COLO668 (cell line): ENCODE data around the gene JMJD4.

Experiments used
- DNase-seq: peaks from one replicate; lab custom pipeline; 2025; ENCODE audit not compliant: unreplicated experiment; lab: John Stamatoyannopoulos, UW

JMJD4 gene, protein sequence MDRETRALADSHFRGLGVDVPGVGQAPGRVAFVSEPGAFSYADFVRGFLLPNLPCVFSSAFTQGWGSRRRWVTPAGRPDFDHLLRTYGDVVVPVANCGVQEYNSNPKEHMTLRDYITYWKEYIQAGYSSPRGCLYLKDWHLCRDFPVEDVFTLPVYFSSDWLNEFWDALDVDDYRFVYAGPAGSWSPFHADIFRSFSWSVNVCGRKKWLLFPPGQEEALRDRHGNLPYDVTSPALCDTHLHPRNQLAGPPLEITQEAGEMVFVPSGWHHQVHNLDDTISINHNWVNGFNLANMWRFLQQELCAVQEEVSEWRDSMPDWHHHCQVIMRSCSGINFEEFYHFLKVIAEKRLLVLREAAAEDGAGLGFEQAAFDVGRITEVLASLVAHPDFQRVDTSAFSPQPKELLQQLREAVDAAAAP

DNA sequence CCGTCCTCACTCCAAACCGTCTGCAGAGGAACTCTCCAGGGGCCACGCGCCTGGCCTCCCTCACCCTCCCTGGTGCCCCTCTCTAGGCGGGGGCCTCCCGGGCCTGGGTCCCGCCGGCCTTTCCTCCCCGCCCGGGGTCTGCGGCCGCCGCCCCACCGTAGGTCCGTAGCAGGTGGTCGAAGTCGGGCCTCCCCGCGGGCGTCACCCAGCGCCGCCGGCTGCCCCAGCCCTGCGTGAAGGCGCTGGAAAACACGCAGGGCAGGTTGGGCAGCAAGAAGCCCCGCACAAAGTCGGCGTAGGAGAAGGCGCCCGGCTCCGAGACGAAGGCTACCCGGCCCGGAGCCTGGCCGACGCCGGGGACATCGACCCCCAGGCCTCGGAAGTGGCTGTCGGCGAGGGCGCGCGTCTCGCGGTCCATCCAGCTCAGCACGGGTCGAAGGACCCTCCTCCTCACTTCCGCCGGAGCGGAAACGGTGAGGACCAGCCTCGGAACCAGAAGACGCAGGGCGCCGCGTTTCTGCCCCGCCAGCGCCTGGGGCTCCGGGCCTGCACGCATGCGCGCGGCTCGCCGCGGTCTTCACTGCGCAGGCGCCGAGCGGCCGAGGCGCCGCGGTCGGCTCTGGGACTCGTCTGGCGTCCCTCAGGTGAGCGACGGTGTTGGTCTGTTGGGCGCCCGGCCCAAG is at the start of gene JMJD4, which contains the start of gene SNAP47:
TSS of gene JMJD4 (minus strand) at position 447 of the 683 bp plus-strand sequence. CDS start at position 418, 29 bp downstream.
TSS of gene SNAP47 (plus strand) at position 580 of the 683 bp plus-strand sequence. CDS start 12,302 bp downstream, outside the sequence.
- peak; percentile 97 for DNase-seq

DNA sequence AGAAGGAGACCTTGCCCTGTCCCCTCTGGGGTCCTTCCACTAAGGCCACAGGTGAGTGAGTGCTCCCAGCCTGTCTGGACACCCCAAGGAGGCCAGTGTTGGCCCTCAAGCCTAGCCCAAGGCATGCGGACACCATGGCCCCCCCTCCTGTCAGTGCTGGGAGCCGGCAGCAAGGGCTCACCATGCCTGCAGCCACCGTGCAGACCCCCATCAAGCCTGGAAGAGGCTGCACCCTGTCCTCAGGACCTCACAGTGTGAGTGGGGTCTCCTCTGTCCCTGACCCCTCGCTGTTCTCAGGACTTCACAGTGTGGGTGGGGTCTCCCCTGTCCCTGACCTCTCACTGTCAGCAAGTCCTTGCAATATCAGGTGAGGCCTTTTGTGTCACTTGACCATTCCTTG is 47.1 kb upstream of the JMJD4 start:
- DNase-seq = no peak

GRCh38 chr1:227781314-227781930 is 46.3 kb upstream of the JMJD4 start:
- no peak for DNase-seq

DNA sequence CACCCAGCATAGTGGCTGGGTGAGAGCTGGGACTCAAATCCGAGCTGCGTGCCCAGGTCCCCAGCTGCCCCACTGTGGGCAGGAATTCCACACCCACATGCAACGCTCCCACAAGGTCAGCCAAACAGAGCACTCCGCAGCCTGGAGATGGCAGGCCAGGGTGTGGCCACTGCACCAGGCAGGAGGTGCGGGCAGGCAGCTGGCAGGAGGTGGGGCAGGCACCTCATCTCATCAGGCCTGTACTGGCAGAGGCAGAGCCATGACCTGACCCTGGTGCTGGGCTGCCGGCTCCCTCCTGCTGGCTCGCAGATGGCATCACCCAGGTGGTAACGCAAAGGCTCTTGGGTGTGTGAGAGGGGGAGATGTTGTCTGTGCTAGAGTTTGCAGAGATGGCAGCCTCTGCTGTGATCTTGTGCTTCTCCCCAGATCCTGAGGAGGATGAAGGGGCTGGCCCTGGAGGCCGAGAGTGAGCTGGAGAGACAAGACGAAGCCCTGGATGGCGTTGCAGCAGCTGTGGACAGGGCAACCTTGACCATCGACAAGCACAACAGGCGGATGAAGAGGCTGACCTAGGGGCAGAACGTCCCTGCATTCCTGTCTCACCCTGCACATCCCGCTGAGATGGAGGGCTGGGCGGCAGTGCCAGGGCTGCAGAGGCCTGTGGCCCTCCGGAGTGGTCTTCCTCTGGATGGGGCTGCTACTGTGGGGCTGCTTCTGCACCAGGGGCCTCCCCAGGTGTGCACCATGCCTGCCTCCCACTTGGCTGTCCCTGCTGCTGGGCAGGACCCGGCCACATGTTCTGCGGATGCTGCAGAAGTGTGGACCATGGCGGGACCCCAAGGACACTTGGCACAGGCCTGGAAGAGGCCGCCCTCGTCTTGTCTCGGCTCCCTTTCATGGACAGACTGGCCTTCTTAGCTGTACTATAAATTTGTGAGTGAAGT is 45.3 kb upstream of the JMJD4 start:
- no peak for DNase-seq

DNA sequence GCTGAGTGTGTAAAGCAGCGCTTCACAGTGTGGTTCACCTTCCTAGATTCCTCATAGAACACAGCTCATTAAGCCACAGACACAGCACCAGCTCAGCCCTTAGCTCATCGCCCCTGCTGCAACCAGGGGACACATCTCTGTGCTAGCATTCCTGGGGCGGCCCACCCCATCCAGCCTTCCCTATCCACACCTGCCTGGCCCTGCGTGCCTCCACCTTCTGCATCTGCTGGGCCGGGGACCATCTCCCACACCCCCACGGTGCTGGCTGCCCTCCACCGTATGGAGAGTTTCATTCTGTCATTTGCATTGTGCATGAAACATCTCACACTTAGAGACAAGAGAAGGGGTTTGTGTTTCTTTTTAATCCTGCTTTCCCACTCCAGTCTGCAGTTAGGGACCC is 44.6 kb upstream of the JMJD4 start:
- no peak for DNase-seq

DNA sequence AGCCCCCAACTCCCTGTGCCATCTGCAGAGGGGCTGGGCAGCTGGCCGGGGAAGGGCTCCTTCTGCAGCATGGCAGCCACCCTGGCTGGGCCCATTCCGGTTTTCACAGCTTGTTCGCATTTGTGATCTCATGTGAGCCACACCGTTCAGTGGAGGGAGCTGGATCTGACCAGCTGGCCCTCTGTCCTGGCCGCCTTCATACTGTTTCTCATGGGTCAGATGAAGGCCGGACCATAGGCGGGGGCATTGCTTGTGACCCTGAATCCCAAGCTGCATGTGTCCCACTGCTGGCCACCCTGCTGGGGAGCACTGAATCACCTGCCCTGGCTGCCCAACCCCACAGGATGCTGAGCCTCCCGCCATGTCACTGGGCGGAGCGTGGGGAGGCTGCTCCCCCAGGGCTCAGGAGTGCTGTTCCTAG is 43.9 kb upstream of the JMJD4 start:
- DNase-seq = no peak

DNA sequence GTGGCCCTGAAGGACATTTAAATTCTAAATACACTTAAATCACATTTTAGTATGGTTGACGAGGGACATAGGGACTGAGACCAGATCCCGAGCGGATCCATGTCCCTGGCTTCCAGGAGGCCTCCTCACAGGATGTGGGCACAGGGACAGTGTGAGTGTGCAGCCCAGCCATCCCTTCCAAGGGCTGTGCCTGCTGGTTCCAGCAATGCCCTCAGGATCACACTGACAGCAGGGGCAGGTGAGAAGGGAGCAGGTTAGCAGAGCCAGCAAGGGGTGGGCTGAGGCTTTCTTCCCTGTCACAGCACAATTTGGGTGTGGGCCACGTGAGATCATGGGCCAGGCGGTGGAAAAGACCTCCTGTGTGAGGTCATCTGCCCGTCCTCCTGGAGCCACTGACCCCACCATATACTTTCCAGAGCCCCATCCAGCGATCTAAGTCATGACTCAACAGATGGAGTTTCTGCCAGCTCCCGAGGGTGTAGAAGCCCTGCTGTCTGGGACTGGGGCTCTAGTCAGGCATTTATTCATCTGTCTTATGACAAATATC is 43.4 kb upstream of the JMJD4 start:
- DNase-seq = no peak

- no peak for DNase-seq
Measured at GRCh38 chr1:227777646-227778045, 42.5 kb upstream of the JMJD4 start.

DNA sequence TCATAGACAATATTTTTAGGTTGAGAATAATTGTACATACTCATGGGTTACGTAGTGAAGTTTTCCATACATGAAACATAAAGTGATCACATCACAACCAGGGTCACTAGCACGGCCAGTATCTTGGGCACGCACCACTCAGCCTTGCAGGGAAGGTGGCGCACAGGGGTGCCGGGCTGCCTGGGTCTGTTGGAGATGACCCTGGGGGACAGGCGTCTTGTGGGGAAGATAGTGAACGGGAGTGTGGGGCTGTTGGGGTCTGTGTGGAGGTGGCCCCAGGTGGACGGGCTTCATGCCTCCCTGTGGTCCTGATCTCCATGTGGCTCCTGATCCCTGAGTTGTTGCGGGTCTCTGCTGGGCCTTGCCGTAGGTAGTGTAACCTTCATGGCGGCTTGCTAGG is 42.1 kb upstream of the JMJD4 start:
- no peak for DNase-seq

DNA sequence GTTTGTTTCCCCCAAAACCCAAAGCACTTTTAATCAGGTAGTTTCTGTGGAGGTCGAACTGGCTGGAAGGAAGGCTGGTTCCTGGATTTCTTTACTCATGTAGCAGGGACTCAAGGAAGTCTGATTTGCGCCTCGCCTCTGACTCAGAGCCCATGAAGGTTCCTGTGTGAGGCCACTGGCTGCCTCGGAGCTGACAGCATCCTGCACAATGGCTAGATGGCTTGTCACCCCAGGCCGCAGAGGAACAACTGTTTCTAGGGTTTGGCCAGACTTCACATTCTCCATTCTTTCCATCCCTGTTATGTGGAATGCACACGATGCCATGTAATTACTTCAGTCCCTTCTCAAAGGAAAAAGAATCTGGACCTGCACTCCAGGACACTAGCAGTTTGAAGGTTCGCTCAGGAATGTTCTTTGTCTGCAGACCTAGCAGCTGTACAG is 41.2 kb upstream of the JMJD4 start:
- DNase-seq = no peak

DNA sequence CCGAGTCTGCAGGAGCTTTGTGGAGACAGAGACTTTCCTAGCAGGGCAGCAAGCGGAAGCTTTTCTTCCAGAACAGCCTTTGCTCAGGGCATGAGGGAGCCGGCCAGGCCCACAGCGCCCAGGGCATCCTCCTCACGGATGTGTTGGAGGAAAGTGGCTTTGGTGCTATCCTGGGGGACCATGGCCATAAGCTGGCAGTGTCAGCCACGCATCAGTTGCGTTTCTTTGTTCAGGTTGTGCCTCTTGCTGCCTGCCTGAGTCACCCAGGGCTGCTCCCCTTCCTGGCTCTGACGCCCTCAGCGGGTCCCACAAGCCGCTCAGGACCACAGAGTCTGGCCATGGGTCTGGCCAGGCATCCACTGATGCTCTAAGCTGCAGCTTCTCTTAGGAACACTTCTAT is 40.7 kb upstream of the JMJD4 start:
- DNase-seq = no peak

DNA sequence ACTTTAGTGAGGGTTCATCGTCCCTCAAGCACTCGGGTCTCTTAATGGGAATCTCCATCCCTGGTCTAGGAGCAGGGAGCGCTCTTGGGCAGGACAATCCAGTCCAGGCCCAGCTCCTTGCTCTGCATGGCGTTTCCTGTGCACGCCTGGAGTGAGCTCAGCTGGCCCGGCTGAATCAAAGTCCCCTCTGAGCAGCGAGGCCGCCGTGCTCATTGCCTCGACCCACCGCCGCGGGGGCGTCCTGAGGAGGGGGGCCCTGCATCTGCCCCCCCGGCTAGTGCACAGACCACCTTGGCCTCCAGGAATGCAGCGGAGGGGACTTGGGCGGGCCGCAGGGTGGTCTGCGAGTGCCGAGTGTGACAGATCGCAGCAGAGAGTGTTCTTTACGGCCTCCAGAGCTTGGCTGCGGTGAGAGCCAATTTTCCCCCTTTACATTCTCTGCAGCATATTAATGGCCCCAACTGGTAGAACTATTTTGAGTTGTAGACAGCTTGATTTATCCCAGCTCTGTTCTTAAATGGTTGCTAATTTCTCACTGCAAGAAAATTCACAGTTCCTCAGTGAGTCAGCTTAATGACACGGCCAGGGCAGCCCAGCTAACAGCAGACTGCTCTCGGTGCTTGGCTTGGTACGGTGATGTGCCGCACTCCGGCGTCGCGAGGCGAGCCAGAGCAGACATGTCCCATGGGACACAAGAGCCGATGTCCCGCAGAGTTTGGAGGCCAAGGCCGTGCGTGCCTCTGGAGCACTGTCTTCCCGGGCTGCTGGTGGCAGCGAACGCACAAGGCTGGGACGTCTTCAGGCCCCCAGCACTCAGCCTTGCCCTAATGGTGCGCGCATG is 39.9 kb upstream of the JMJD4 start:
- no peak for DNase-seq

DNA sequence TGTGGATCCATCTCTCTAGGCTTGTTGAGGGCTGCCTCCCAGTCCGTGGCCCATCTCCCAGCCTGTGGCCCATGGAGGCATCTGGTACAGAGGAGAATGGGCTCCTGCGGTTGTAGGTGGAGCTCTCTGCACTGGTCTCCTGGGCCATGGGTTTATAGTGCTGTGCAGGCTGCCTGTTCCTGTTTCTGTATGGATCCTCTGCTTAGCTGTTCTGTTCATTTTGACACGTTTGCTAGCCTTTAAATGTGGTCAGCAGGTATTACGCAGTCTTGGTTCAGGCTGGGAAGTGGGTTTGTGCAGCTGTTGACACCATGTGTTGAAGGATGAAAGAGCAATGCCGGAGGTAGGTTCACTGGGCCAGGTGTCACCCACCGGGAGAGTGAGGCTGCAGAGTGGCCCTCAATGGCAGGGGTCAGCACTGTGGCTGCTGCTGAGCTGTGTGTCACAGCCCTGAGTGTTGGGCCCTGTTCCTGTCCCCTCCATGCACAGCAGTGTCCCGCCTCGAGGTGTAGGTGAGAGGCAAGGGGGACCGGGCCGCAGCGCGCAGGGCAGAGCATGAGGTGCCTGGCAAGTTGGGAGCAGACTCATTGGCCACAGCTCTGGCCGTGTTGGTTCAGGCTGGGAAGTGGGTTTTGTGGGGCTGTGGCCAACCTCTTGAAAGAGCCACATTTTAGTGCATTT is 39.1 kb upstream of the JMJD4 start:
- peak; percentile 82 for DNase-seq

- peak; percentile 72 for DNase-seq
Measured at GRCh38 chr1:227773558-227773957, 38.5 kb upstream of the JMJD4 start.

GRCh38 chr1:227771771-227772170 is 36.7 kb upstream of the JMJD4 start:
- DNase-seq = no peak

- no peak for DNase-seq
Measured at GRCh38 chr1:227771326-227771725, 36.2 kb upstream of the JMJD4 start.

- no peak for DNase-seq
Measured at GRCh38 chr1:227770812-227771211, 35.7 kb upstream of the JMJD4 start.

DNA sequence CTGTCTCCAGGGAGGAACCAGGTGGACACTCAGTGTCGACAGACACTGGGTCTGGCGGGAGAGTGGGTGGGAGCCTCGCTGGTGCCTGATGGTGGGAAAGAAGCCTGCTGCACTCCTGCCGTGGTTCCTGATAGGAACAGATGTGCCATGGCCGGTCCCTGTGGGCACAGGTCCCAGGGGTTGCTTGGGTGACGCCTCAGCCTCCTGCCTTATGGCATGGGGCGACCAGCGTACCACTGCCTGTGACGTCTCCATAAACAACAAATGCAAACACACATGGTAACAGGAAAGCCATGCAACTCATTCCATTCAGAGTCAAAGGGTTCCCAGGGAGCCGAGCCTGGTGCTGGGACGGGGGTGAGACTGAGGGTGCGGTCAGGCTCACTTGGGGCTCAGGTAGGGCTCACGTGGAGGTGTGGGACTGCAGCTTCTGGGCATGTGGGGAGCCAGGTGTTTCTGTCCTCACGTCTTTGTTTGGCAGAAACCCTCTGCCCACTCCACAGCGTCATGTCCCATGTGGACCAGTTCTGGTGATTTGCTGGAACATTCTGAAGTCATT is 34.9 kb upstream of the JMJD4 start:
- no peak for DNase-seq
